Ureter (tissue), 1 donor: ENCODE data around the gene APBA1. TPM values are rescaled to one million over a fixed set of nuclear protein-coding genes. Genes with fewer than 3 reads are reported as not detected.

ENCODE experiments used
- DNase-seq: peaks from one replicate; pipeline ENCODE4 v3.0.0-alpha.2; 2020; ENCODE audit warnings: low spot score
- total RNA-seq: library from RNA; stranded (reverse); gene quantifications from one replicate; pipeline ENCODE4 v1.2.4, GENCODE V29; 2023
- donor health status: DM: yes; HTN: yes; CAD: no.

The APBA1 gene
- total RNA-seq, result 21.1 TPM

DNA sequence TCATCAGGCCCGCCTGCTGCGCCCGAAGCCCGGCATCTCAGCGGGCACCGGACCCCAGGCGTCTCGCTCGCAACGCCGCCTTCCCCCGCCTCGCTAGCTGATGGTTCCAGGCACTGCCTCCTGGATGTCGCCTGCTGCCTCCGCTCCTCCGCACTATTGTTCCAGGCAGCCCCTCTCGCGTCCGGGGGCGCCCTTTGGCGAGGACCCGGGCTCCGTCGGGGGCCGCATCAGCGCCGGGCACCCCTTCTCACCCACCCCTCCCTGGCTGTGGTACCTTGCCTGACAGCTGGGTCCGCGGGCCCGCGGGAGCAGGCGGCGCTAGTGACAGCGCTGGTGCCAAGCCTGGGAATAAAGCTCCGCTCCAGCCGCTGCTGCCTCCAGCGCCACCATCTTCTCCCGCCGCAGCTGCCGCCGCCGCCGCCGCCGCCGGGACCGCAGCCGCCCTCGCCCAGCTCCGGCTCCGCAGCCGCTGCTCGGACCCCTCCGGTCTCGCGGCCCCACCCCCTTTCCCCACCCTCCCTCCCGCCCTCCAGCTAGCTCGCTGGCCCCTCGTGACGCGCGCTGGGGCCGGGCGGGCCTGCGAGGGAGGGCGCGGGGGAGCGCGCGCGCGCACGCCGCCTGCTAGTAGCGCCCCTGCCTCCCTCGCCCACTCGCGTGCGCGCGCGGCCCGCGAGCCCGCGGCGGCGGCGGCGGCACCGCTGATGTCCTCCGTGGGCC lies at the start of gene APBA1:
Gene APBA1 (minus strand): TSS at position 493 of the 717 bp plus-strand sequence.
- peak; percentile 54 for DNase-seq

DNA sequence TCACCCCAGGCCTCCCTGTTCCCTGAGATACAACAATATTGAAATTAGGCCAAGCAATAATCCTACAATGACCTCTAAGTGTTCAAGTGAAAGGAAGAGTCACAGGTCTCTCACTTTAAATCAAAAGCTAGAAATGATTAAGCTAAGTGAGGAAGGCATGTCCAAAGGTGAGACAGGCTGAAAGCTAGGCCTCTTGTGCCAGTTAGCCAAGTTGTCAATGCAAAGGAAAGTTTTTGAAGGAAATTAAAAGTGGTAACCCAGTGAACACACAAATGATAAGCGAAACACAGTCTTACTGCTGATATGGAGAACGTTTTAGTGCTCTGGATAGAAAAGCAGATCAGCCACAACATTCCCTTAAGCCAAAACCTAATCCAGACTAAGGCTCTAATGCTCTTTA lies 47.8 kb upstream of the APBA1 start:
- no peak for DNase-seq

DNA sequence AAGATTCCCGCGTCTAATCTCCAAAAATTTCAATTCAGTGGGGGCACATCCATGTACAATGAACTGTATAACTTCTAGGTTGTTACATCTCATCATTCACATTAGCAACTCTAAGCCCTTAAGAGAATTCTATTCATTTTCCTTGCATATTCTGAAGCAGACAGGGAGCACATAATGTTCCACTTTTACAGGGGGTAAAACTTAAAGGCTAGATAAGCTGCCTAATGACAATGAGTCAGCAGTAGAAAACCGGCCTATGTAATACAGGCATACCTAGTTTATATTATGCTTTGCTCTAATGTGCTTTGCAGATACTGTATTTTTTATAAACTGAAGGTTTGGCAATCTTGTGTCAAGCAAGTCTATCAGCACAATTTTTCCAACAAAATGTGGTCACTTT lies 47.2 kb upstream of the APBA1 start:
- no peak for DNase-seq

DNA sequence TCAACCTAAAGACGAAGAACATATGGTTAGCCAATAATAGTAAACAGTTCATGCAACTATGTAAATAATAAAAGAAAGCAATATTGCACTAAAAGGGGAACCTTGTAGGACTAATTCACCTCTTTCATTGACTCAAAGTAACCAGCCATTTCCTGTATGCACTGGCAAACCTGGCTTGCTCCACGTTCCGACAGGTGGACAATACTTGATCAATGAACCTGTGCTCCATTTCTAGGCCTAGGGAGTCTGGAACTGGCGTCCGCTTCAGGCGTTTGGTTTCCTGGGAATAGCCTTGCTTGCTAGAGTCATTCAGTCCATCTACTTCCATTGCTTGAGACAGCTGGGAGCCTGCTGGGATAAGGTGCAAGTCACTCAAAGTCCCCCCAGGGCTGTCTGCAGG lies 46.0 kb upstream of the APBA1 start:
- no peak for DNase-seq

DNA sequence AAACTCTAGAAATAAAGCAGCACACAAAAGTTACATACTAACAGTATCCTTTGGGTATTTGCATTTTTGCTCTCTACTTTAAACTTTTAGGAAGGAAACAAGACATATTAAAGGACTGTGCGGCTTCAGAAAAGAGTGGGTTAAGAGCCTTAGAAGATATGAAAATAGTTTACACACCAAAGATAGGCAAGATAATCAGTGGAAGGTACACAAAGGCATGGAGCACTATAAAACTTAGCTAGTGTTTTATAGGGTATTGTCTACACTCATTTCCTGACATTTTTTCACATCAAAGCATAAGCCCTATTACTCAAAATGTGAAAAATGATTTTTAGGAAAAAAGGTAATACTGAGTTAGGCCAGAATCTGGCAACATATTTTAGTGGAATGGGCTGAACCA lies 43.7 kb upstream of the APBA1 start:
- no peak for DNase-seq

GRCh38 chr9:69715096-69715495 lies 42.9 kb upstream of the APBA1 start:
- DNase-seq, result no peak

DNA sequence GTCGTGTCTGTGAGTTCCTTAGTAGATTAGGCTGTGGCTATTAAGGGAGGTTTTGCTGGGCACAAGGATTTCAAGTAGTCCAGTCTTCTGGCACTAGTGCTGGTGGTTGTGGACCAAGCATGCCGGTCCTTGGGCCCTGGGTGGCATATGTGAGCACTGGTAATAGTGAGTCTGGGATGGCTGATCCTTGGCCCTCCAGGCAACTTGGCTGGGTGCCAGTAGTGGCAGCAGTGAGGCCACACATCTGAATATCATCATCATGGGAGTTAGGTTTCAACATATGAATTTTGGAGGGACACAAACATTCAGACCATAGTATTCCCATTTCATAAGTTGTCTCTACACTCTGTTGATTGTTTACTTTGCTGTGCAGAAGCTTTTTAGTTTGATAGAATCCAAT lies 25.3 kb upstream of the APBA1 start:
- no peak for DNase-seq

DNA sequence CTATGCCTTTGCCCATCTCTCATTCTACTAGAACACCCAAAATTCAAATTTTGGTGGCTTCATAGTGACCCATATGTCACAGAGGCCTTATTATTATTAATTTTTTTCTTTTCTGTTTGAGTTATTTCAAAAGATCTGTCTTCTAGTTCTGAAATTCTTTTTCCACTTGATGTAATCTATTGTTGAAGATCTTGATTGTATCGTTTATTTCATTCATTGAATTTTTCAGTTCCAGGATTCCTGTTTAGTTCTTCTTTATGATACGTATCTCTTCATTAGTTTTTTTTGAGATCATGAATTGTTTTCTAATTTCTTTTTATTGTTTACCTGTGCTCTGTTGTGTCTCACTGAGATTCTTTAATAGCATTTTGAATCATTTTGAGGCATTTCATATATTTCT lies 24.6 kb upstream of the APBA1 start:
- no peak for DNase-seq

DNA sequence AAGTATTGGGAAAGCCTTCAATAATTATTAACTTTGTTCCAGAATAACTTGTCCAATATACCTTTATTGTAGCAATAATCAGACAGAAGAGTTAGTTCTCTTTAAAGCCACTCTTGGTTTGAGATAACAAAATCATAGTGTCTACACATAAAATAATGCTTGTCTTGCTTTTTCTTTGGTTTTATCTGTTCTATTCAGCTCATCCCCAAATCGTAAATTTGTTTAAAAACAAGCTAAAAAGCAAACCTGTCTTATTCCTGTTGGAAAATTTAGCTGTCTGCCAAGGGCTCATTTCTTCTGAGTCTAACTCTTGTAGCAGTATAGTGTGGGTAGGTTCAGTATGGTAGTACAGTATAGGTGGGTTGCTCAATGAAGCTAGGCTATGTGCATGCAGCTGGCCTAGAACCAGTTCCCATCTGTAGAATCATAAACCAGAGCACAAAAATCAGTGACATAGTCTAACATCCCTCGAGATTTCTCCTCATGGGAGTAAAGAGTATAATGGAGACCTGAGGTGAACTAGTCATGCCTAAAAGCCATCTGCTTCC lies 17.9 kb upstream of the APBA1 start:
- DNase-seq, result no peak

GRCh38 chr9:69683927-69684326 lies 11.8 kb upstream of the APBA1 start:
- no peak for DNase-seq

DNA sequence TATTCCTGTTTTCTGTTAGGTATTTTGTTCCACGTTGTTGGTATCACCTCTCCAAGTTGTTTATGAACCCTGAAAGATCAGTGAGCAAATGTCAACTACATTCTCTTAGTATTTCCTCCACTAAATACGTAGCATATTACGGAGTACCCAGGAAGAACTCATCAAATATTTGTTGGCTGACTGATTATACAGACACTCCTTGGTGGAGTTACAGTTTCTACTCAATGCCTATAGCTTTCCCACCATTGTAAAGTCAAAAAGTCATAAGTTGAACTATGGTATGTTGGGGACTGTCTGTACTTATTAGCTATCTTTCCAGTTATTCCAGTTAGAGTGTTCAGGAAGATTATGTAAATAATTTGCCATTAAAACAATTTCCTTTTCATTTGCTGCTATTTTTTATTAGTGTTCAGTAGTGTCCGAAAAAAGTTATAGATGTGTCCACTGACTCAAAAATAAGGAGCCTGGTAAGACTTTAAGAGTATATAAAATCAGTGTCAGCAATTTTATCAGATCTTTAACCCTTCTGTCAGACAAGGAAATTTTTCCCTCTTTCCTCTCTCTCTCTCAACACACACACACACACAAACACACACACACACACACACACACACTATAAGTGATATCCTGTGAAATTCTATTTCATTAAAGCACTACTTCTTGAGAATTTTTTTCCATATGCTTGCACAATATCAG lies 6.8 kb upstream of the APBA1 start:
- no peak for DNase-seq

GRCh38 chr9:69677931-69678330 lies 5.8 kb upstream of the APBA1 start:
- no peak for DNase-seq

GRCh38 chr9:69675563-69675962 lies 3.4 kb upstream of the APBA1 start:
- no peak for DNase-seq

DNA sequence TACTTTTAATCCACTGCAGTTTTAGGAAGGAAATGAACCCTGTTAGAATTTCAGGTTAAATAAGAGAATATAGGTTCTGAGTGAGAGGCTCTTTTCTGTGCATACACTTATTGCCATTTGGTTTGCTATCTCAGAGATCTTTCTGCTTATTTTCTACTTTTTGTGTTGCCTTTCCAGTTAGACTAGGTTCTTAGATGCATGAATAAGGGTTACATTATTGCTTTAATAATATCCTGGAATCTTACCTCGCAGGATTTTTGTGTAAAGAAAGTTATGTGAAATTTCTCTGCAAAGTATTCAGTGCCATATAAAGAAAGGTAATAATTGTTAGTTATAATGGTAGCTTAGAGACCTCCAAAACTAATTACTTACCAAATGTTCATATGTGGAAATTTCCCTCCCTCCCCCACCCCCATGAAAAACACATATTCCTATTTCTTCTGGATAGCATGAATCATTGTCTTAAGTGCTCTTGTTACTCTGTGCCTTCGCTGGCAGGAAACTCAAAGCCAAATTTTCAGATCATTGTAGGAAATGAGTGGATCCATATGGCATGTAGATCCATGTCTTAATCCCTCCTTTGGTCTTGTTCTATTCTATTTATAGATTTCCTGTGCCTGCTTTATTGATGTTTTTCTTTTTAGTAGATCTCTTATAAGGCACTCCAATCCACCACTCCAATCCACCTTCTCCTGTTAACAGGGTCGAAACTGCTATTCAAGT lies 2.7 kb upstream of the APBA1 start:
- no peak for DNase-seq

DNA sequence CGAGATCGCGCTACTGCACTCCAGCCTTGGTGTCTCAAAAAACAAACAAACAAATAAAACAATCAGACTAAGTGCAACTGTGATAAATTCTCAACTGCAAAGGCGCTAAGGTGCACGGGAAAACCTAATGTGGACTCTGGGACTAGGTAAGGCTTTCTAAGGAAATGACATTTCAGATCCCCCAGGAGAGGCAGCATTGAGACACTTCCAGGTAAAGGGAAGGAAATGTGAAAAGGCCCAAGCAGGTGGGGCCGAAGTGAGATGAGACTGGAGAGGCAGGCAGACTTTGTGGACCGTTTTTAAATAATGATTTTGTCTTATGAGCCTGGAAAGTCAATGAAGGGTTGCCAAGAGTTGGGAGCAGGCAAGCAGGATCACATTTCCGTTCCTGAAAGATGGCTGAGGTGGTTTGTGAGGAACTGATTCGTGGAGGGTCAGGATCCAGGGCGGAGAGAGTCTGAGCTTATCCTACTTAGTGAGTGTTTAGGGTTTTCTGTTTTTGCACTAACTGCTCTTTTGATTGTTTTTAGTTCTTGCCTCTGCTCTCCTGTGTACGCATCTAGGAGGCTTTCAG lies 2.0 kb upstream of the APBA1 start:
- DNase-seq, result no peak

GRCh38 chr9:69673311-69673640 lies 1.1 kb upstream of the APBA1 start:
- DNase-seq, result no peak

DNA sequence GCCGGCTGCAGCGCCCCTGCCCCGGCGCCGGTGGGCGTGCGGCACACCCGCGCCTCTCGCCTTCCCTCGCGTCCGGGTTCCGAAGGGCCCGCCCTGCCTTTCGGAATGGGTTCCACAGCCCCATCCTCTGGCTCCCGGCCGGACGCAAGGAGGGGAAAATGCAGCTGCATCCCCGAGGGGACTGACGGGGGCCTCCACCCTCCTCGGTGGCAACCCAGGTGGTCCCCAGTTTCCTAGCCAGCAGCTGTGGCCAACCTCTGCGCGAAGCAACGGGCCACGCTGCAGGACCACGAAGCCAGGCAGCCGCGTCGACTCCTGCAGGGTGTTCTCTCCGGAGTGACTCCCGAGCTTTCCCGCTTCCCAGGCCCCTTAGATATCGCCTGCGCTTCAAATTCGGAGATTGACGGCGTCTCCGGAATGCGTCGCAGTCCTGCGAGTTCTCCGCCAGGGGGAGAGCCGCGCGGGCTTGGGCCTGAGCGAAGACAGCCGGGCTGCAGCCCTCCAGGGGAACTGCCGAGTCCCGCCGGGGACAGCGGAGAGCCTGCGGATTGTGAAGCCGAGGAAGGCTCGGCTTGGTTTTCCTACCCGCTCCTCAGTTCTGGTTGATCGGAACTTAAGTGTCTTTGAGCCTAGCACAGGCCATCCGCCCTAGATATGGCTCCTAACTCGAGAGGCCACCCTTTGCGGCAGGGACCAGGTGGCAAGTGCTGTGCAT lies 582 bp upstream of the APBA1 start:
- DNase-seq, result peak; percentile 87

DNA sequence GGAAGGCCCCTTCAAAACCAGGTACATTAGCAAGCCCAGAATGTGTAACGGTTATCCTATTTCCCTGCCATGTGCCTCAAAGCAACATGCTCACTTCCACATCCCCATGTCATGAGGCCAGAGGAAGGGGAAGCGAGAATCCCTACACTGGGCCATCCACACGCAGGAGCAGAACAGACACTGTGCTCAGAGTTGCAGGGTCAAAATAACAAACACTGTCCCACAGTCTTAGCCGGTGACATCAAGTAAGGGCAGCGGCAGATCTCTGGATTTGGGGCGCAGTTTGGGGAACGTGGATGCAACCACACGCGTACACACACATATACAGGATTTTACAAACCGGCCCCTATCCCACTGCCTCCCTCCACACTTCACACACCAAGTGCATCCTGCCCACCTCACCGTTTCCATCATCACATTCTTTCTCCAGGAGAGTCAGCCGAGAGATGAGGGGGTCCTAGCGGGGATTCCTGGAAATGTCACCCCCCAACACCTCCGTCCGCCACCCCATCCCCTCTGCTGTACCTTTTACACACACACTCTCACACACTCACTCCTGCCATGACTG lies 776 bp downstream of the APBA1 start:
- DNase-seq, result peak; percentile 48

GRCh38 chr9:69667306-69667705 lies 4.9 kb downstream of the APBA1 start:
- no peak for DNase-seq

- DNase-seq, result no peak
Measured at GRCh38 chr9:69660304-69660703, 11.9 kb downstream of the APBA1 start.

- no peak for DNase-seq
Measured at GRCh38 chr9:69658987-69659675, 13.0 kb downstream of the APBA1 start.
